ENCODE measurements around the gene HINT3.
"Not testable (repeated sequence)": the region's sequence is repeated elsewhere in the genome, so short reads cannot be mapped to it uniquely, and the experiment has no call there.

The HINT3 gene

GRCh38 chr6:125956506-125957390 lies at the start of gene HINT3:
HINT3 (plus strand) TSS chr6:125956770; CDS start chr6:125956978, 208 bp downstream.
- DNase-seq = peak; percentile 98

- DNase-seq = no peak
These were observed 46.0 kb upstream of the HINT3 start for GRCh38 chr6:125910527-125910926.

- not testable (repeated sequence) for DNase-seq
These were observed 45.5 kb upstream of the HINT3 start for GRCh38 chr6:125911051-125911451.

DNA sequence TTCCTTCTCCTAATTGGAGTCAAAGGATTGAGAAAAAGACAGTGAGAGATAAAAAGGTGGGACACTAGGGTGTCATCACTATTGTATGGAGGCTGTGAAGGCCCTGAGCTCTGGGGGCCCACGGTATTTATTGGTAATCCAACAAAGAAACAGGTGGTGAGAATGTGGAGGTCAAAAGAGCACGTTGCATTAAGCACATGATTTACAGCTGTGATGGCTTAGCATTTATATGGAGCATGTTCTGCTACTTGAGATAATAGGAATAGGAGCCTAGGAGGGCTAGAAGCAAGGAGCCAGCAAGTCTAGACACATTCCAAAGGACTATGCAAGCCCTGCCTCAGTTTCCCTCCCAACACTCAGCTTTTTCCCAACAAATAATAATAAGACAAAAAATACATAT lies 44.1 kb upstream of the HINT3 start:
- DNase-seq = not testable (repeated sequence)

DNA sequence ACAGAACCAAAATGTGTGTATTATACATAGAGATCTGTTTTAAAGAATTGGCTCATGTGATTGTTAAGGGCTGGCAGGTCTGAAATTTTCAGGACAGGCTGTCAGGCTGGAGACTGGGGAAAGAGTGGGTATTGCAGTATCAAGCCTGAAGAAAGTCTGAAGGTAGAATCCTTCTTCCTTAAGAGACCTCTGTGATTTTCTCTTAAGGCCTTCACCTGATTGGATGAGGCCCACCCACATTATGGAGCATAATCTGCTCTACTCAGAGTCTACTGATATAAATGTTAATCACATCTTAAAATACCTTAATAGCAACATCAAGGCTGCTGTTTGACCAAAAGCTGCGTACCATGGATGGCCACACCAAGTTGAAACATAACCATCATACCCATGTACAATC lies 43.4 kb upstream of the HINT3 start:
- DNase-seq = no peak

DNA sequence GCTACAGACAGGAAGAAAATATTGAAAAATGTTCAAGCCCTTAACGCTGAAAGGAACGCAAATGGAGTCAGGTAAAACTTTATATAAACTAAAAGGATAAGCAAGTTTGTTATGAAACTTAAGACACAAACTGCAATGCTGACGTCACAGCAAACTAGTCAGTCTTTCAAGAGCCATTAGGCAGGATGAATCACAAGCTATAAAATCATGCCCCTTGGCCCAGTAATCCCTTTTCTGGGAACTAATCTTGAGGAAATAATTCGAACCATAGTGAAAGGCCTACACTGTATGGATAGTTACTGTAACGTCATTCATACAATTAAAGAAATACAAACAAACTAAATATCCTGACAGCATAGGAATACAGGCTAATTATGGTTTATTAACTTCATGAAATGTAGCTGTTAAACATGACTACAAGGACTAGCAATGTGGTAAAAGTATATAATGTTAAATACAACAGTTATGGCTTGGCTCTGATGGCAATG lies 42.7 kb upstream of the HINT3 start:
- DNase-seq = no peak

DNA sequence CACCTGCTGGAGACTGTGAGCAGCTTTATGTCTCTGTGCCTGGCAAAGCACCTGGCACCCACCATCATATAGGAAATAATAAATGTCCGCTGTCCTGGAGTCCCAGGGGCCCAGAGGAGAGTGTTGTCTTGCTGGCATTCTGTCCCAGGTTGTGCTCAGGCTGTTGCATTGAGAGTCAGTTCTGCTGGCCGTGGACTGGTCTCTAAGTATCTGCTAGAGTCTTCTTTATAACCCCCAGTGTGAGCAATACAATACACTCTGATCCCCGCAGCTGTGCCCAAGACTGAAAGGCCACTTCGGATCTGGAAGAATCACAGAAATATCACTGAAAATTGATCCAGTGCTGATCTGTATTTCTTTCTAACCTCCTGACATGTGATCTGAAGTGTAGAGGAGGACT lies 38.3 kb upstream of the HINT3 start:
- DNase-seq = no peak

GRCh38 chr6:125918681-125919566 lies 37.6 kb upstream of the HINT3 start:
- no peak for DNase-seq

GRCh38 chr6:125919618-125920017 lies 37.0 kb upstream of the HINT3 start:
- DNase-seq = no peak

- DNase-seq = no peak
These were observed 34.2 kb upstream of the HINT3 start for GRCh38 chr6:125922322-125922860.

DNA sequence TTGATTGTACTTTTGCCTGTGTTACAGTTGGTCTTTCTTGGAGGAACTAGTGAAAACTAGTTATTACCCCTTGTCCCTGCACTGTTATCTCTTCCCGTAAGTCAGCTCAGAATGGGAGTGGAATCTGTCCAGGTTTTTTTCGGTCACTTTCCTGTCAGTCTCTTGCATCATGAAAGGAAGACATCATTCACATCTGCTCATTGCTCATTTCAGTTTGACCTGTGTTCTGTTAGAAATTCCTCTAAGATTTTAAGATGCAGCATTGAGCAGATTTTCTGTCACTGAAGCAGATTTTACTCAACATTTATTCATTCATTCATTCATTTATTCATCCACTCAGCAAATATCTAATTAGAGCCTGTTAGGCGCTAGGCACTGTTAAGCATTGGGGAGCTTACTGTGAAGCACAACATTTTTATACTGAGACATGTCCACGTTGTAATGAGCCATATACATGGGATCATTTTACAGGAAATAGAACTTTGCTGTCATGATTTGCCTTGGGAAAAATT lies 33.1 kb upstream of the HINT3 start:
- DNase-seq = no peak

GRCh38 chr6:125924169-125924568 lies 32.4 kb upstream of the HINT3 start:
- no peak for DNase-seq

DNA sequence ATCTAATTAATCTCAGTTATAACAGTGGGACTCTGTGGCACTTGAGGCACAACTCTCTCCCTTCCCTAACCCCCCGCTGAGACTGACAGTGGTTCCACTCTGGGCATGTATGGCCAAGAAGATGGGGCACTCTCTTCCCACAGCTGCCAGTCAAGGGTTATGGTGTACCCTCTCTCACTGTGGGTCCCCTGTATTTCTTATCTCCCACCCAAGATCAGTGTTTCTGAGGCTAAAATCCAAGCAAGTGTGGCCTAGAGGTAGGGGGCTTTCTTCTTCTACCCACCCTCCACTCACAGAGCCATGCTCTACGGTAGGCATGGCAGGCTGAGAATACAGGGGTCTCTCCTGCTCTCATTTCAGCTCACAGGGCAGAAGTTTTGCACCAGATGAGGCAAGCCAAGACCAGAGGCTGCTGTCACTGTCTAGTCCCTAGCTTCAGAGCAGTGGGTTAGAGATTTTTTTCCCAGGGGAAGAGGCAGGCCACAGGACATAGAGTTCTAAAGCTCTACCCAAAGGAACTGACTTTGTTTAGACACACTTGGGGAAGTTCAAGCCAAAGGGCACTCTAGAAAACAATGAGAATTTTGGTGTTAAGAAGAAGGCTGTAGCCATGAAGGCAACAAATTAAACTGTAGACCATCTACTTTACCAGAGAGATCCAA lies 31.7 kb upstream of the HINT3 start:
- no peak for DNase-seq

DNA sequence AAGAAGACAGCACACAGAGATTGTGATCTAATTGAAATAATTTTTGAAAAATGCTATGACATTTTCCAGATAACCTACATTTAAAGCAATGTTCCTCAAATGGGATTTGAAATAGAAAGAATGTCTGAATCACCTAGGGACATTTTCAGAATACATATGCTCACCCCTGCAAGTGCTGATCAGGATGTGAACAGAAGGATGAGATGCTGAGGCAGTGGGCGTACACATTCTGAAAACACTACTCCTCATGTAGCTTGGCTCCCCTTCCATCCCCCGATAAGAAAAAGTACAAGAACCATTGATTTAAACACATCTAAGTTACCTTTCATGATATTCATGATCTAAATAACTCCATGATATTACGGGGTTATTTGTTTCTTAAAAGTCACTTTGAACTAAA lies 29.9 kb upstream of the HINT3 start:
- DNase-seq = no peak

DNA sequence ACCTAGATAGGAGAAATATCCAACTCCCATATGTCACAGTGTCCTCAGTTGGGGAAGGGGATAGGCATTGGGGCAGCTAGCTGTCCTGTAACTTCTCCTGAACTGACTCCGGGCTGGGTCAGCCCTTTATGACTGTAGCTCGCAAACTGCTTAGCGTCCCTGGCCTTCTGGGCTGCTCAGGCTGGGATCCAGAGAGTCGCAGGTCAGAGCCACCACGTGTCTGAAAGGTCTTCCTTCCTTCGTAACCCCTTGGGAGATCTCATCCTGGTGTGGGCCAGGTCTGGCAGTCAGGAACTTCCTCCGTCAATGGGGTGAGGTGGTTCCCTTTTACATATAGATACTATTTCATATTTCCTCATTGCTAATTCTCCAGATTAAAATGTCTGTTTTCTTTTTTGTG lies 28.8 kb upstream of the HINT3 start:
- no peak for DNase-seq

GRCh38 chr6:125930765-125931418 lies 25.7 kb upstream of the HINT3 start:
- DNase-seq = no peak

- DNase-seq = no peak
These were observed 24.7 kb upstream of the HINT3 start for GRCh38 chr6:125931733-125932450.

- no peak for DNase-seq
These were observed 24.1 kb upstream of the HINT3 start for GRCh38 chr6:125932451-125932795.

DNA sequence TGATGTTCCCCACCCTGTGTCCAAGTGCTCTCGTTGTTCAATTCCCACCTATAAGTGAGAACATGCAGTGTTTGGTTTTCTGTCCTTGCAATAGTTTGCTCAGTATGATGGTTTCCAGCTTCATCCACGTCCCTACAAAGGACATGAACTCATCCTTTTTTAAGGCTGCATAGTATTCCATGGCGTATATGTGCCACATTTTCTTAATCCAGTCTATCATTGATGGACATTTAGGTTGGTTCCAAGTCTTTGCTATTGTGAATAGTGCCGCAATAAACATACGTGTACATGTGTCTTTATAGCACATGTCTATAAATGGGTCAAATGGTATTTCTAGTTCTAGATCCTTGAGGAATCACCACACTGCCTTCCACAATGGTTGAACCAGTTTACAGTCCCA lies 21.1 kb upstream of the HINT3 start:
- not testable (repeated sequence) for DNase-seq

DNA sequence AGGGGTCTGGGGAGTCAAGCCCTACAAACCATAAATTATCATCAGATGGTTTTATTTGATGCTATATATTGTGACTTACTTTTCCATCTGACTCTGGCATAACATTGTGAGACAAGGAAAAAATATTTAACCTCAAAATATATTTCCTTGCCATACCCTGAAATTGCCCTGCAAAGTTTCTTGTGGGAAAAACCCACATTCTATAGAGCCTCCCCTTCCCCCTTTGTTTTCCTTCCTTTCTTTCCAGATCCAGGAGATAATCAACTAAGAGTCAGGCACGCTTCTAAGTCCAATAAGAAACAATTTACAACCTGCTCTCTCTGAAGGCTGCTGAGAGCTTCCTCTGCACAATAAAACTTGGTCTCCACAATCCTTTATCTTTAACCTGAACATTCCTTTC lies 17.5 kb upstream of the HINT3 start:
- DNase-seq = no peak

GRCh38 chr6:125939791-125940190 lies 16.8 kb upstream of the HINT3 start:
- no peak for DNase-seq
